Activated CD8-positive, alpha-beta T cell treated with anti-CD3 and anti-CD28 coated beads, Interleukin-2, amount 10 ng/mL, durations not matched to agents 7 days and 5 days (primary cell): ENCODE data around the gene THBD. TPM values are rescaled to one million over a fixed set of nuclear protein-coding genes. Genes with fewer than 3 reads are reported as not detected.
A peak's percentile ranks its signal among the peaks of the same experiment; 100 is the strongest.

Experiments used
- ATAC-seq: fragments of 150-1000 bp; cut with Tn5 transposase; one replicate; pipeline ENCODE4 v1.10.0; 2021; ENCODE audit warnings: moderate library complexity
- CTCF ChIA-PET: fragments of 350-600 bp; sonication (Branson Sonifier 250); formaldehyde crosslinking; loops from one replicate; lab custom pipeline; 2021; ENCODE audit warnings: antibody characterized with exemption; lab: Charles Lee
- POLR2A ChIA-PET: fragments of 350-600 bp; sonication (Branson Sonifier 250); formaldehyde crosslinking; loops from one replicate; lab custom pipeline; 2021; ENCODE audit warnings: antibody characterized with exemption; lab: Charles Lee
- DNase-seq: peaks from one replicate; pipeline ENCODE4 v3.0.0-alpha.2; 2020
- H3K27ac Mint-ChIP-seq: one replicate; pipeline ENCODE4 v1.8.0; 2021; ENCODE audit warnings: mild to moderate bottlenecking, mixed read lengths
- H3K27me3 Mint-ChIP-seq: one replicate; pipeline ENCODE4 v1.8.0; 2021; ENCODE audit warnings: low read depth, mixed read lengths
- H3K36me3 Mint-ChIP-seq: one replicate; pipeline ENCODE4 v1.8.0; 2021; ENCODE audit warnings: low read depth, mixed read lengths
- H3K4me1 Mint-ChIP-seq: one replicate; pipeline ENCODE4 v1.8.0; 2021; ENCODE audit warnings: low read depth, mixed read lengths
- H3K4me3 Mint-ChIP-seq: one replicate; pipeline ENCODE4 v1.8.0; 2021; ENCODE audit warnings: mild to moderate bottlenecking, mixed read lengths
- H3K9me3 Mint-ChIP-seq: one replicate; pipeline ENCODE4 v1.8.0; 2022; ENCODE audit warnings: mixed read lengths; ENCODE audit not compliant: insufficient read depth
- total RNA-seq, 2 experiments: library from RNA; stranded (reverse); gene quantifications; one replicate each; pipeline ENCODE4 v1.2.3, GENCODE V29; 2021

The THBD gene, protein sequence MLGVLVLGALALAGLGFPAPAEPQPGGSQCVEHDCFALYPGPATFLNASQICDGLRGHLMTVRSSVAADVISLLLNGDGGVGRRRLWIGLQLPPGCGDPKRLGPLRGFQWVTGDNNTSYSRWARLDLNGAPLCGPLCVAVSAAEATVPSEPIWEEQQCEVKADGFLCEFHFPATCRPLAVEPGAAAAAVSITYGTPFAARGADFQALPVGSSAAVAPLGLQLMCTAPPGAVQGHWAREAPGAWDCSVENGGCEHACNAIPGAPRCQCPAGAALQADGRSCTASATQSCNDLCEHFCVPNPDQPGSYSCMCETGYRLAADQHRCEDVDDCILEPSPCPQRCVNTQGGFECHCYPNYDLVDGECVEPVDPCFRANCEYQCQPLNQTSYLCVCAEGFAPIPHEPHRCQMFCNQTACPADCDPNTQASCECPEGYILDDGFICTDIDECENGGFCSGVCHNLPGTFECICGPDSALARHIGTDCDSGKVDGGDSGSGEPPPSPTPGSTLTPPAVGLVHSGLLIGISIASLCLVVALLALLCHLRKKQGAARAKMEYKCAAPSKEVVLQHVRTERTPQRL
- total RNA-seq, result not detected

GRCh38 chr20:23049201-23050075, at the start of gene THBD:
THBD (minus strand) TSS chr20:23049672; CDS start chr20:23049504, 168 bp downstream.
- POLR2A ChIA-PET, result no interaction called here
- peak; percentile 39 for ATAC-seq
- Mint-ChIP-seq H3K4me3 (no peak within 1 kb of the TSS), H3K27me3 (peaks cover 61% of the 10 kb centered on the region), H3K27ac (no peak within 1 kb of the TSS), H3K36me3 (peaks cover 2% of the 10 kb centered on the region), H3K9me3 (no peaks in the 10 kb centered on the region), H3K4me1 (peaks cover 6% of the 10 kb centered on the region)
- CTCF ChIA-PET, result interaction anchor here (1.5 to 2.1 kb wide), 4 partner anchors 12 to 358 kb away, joined by 3 to 10 read pairs (median 5); partner anchors contain the start of gene CD93
- no peak for DNase-seq

GRCh38 chr20:23097636-23098580, 48.4 kb upstream of the THBD start:
- H3K36me3 Mint-ChIP-seq, result no peaks in the 10 kb centered on the region
- ChIA-PET CTCF (no interaction called here), POLR2A (no interaction called here)
- no peaks in the 10 kb centered on the region for H3K4me1 Mint-ChIP-seq
- H3K27me3 Mint-ChIP-seq, result no peaks in the 10 kb centered on the region
- H3K27ac Mint-ChIP-seq, result peak overlapping the region; percentile 4
- no peak for ATAC-seq
- no peak for DNase-seq
- no peaks in the 10 kb centered on the region for H3K9me3 Mint-ChIP-seq
- no peak overlapping the region for H3K4me3 Mint-ChIP-seq

DNA sequence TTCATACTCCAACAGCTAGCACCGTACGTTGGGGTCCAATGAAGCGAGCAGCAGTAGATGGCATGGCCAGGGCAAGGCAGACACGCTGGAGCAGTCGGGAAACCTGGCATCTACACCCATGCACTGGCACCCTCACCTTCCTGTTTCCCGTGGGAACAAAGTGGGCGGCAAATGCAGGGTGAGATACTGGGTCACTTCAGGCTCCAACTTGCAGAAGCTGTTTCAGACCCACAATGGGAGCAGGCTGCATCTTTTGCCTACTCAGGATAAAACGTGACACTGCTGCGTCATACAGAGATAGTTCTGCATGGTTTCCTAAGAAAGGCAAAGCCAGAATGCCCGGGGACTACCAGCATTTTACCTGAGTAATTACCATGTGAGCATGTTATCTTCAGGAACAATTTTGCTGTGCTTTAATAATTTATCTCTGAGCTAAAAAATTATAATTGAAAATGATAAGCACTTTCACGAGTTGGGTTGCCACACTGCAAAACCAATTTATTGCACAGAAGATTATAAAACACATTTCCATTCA, 47.6 kb upstream of the THBD start:
- DNase-seq (no peak), ATAC-seq (no peak)
- no peak overlapping the region for H3K27ac Mint-ChIP-seq
- H3K4me3 Mint-ChIP-seq, result no peak overlapping the region
- ChIA-PET POLR2A (no interaction called here), CTCF (no interaction called here)
- no peaks in the 10 kb centered on the region for H3K9me3 Mint-ChIP-seq
- H3K27me3 Mint-ChIP-seq, result no peaks in the 10 kb centered on the region
- H3K36me3 Mint-ChIP-seq, result no peaks in the 10 kb centered on the region
- no peaks in the 10 kb centered on the region for H3K4me1 Mint-ChIP-seq

DNA sequence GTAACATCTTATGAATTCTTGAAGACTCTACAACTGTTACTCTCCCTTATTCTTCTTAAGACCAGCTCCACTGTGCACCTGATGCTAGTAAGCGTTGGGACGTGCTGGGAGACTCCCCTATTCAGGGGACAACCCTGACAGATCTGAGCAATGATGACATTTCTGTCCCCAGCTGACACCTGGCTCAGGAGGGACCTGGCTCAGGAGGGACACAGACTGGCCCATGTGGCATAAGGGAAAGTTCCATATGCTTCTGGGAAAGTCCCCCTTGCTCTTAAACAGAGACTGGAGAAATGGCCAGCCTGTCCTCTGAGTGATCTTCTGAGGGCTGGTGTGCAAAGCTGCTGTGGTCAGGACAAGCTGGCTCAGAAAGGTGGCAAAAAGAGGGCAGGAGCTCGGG, 46.6 kb upstream of the THBD start:
- Mint-ChIP-seq H3K36me3 (no peaks in the 10 kb centered on the region), H3K27me3 (no peaks in the 10 kb centered on the region), H3K9me3 (no peaks in the 10 kb centered on the region), H3K4me1 (no peaks in the 10 kb centered on the region), H3K4me3 (no peak overlapping the region), H3K27ac (no peak overlapping the region)
- DNase-seq, result no peak
- POLR2A ChIA-PET, result no interaction called here
- no peak for ATAC-seq
- CTCF ChIA-PET, result interaction anchor here (1.8 kb wide), 1 partner anchor 10 kb away, joined by 4 read pairs; the partner anchor contains the start of gene CD93

DNA sequence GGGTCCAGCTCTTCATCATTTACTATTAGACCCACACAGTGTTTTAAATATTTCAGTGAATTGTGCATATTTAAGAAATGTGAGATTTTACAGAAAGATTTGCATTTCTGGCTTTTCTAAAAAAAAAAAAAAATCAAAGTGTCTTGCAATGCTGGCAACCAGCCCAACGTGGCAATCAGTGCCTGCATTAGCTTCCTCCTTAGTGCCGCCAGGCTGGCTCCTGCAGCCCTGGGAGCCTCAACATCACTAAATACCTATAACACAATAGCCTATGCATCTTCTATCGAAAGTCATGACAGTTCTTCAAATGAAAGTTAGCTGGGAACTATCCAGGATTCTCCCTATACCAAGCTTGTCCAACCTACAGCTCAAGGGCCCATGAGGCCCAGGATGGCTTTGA, 46.0 kb upstream of the THBD start:
- ChIA-PET POLR2A (no interaction called here), CTCF (interaction anchor here (1.8 kb wide), 1 partner anchor 9 kb away, joined by 4 read pairs; the partner anchor contains the start of gene CD93)
- no peak for DNase-seq
- H3K4me1 Mint-ChIP-seq, result no peaks in the 10 kb centered on the region
- H3K27me3 Mint-ChIP-seq, result no peaks in the 10 kb centered on the region
- no peak overlapping the region for H3K4me3 Mint-ChIP-seq
- H3K27ac Mint-ChIP-seq, result no peak overlapping the region
- no peaks in the 10 kb centered on the region for H3K9me3 Mint-ChIP-seq
- no peaks in the 10 kb centered on the region for H3K36me3 Mint-ChIP-seq
- ATAC-seq, result no peak

DNA sequence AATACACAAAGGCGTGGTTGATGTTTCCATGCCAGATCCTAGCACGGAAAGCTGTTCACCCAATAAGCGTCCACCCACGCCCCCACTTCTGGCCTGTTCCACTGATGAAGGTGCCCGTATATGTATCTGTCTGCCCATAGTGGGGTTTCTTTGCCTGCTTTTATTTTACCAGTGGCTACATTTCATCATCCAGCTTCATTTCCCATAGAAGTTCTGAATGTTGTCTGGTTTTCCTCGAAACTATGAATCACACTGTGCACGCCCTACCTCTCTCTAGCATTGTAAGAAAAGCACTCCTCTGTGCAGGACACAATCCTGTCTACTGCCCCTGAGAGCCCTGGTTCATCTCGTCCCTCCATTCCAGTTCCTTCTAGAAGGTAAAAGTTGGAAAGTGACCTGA, 45.5 kb upstream of the THBD start:
- CTCF ChIA-PET, result interaction anchor here (1.8 kb wide), 1 partner anchor 8 kb away, joined by 4 read pairs; the partner anchor contains the start of gene CD93
- POLR2A ChIA-PET, result no interaction called here
- Mint-ChIP-seq H3K9me3 (no peaks in the 10 kb centered on the region), H3K4me3 (no peak overlapping the region), H3K27ac (no peak overlapping the region), H3K27me3 (peaks cover 5% of the 10 kb centered on the region), H3K4me1 (no peaks in the 10 kb centered on the region), H3K36me3 (no peaks in the 10 kb centered on the region)
- ATAC-seq (no peak), DNase-seq (no peak)

DNA sequence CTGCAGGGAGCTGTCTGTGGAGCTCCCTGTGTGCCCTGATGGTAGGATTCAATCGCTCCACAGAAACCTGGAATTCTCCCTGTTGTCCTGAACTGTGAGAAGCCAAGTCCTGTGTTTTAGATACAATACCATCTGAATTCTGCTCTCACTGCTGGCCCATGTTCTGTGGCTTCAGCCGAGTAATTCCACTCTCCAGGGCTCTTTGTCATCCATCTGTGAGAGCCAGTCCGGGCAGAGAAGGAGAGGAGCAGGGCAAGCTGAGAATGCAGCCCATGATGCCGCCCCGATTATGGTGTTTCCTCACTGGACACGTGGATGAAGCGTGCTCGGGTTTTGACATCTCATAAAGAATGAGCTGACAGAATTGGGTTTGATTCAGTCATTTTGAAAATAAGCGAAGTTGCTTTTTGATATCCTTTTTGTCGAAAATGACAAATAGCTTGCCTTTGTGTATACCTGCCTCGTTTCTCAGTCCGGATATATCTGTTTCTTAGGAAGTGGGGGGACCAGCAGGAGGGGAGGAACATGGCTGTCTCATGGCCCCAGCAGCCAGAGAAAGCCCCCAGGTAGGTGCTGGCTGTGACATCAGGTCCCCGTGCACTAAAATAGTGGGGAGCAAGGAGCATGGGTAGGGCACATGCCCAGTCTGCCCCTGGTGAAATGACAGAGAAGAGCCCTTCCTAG, 44.9 kb upstream of the THBD start:
- Mint-ChIP-seq H3K27me3 (peaks cover 9% of the 10 kb centered on the region), H3K4me3 (no peak overlapping the region), H3K9me3 (no peaks in the 10 kb centered on the region), H3K36me3 (no peaks in the 10 kb centered on the region), H3K27ac (no peak overlapping the region), H3K4me1 (no peaks in the 10 kb centered on the region)
- POLR2A ChIA-PET, result no interaction called here
- CTCF ChIA-PET, result interaction anchor here (1.8 kb wide), 1 partner anchor 8 kb away, joined by 4 read pairs; the partner anchor contains the start of gene CD93
- DNase-seq (no peak), ATAC-seq (no peak)

DNA sequence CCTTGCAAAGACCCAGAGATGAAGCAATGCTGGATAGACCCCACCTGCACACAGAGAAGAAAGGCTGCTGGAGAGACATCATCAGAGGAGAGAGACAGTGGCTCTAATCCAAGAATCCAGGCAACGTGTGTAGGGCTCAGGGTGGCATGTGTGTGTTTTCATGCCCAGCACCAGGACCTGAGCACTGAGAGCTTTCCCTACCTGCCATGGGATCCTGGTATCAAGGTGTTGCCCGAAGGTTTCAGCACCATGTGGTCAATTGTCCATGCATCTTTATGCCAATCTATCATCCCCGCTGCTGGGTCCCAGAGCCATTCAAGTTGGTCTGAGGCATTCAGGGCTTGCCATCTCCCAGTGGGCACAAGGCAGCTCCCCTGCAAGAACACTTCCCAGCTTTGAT, 44.1 kb upstream of the THBD start:
- no peaks in the 10 kb centered on the region for H3K9me3 Mint-ChIP-seq
- ChIA-PET POLR2A (no interaction called here), CTCF (no interaction called here)
- ATAC-seq (no peak), DNase-seq (no peak)
- H3K4me1 Mint-ChIP-seq, result no peaks in the 10 kb centered on the region
- peaks cover 9% of the 10 kb centered on the region for H3K27me3 Mint-ChIP-seq
- no peak overlapping the region for H3K4me3 Mint-ChIP-seq
- H3K27ac Mint-ChIP-seq, result no peak overlapping the region
- H3K36me3 Mint-ChIP-seq, result no peaks in the 10 kb centered on the region

- Mint-ChIP-seq H3K4me1 (no peaks in the 10 kb centered on the region), H3K9me3 (no peaks in the 10 kb centered on the region)
These were observed 43.5 kb upstream of the THBD start for GRCh38 chr20:23092861-23093495.

GRCh38 chr20:23092384-23092756, 42.9 kb upstream of the THBD start:
- POLR2A ChIA-PET, result no interaction called here
- H3K9me3 Mint-ChIP-seq, result no peaks in the 10 kb centered on the region
- DNase-seq (no peak), ATAC-seq (no peak)
- H3K27me3 Mint-ChIP-seq, result peaks cover 9% of the 10 kb centered on the region
- H3K4me1 Mint-ChIP-seq, result peaks cover 2% of the 10 kb centered on the region
- CTCF ChIA-PET, result no interaction called here
- no peak overlapping the region for H3K27ac Mint-ChIP-seq
- no peaks in the 10 kb centered on the region for H3K36me3 Mint-ChIP-seq
- no peak overlapping the region for H3K4me3 Mint-ChIP-seq

More at GRCh38 chr20:23092861-23093495, 43.5 kb upstream of the THBD start:
- no peak for ATAC-seq
- ChIA-PET CTCF (no interaction called here), POLR2A (no interaction called here)
- Mint-ChIP-seq H3K4me3 (no peak overlapping the region), H3K27me3 (peaks cover 9% of the 10 kb centered on the region), H3K36me3 (no peaks in the 10 kb centered on the region), H3K27ac (no peak overlapping the region)
- no peak for DNase-seq
